Endometrium (tissue), 2 donors: ENCODE results near the gene PLXDC2.
"Not testable (repeated sequence)": the region's sequence is repeated elsewhere in the genome, so short reads cannot be mapped to it uniquely, and the experiment has no call there.

Experiments used
- FAIRE-seq: peaks from 2 replicates; lab custom pipeline; 2012; peaks lifted over from hg19 to GRCh38; lab: Jason Lieb, UNC
- donor health status: control.
- donor health status: control.

The PLXDC2 gene

GRCh38 chr10:19816411-19817230, at the start of gene PLXDC2:
TSS of gene PLXDC2 (plus strand) at chr10:19816432.
- FAIRE-seq, result no peak

GRCh38 chr10:19767876-19768275, 48.4 kb upstream of the PLXDC2 start:
- FAIRE-seq, result no peak

GRCh38 chr10:19769826-19770225, 46.4 kb upstream of the PLXDC2 start:
- FAIRE-seq, result not testable (repeated sequence)

- FAIRE-seq, result no peak
Measured at GRCh38 chr10:19772972-19773371, 43.3 kb upstream of the PLXDC2 start.

- FAIRE-seq, result no peak
Measured at GRCh38 chr10:19775296-19775695, 40.9 kb upstream of the PLXDC2 start.

- no peak for FAIRE-seq
Measured at GRCh38 chr10:19777806-19778205, 38.4 kb upstream of the PLXDC2 start.

GRCh38 chr10:19778996-19779395, 37.2 kb upstream of the PLXDC2 start:
- no peak for FAIRE-seq

- no peak for FAIRE-seq
Measured at GRCh38 chr10:19782430-19783089, 33.7 kb upstream of the PLXDC2 start.

GRCh38 chr10:19783721-19784120, 32.5 kb upstream of the PLXDC2 start:
- no peak for FAIRE-seq

- FAIRE-seq, result no peak
Measured at GRCh38 chr10:19785366-19785765, 30.9 kb upstream of the PLXDC2 start.

GRCh38 chr10:19788075-19788686, 28.1 kb upstream of the PLXDC2 start:
- FAIRE-seq, result peak; percentile 82

GRCh38 chr10:19788902-19789301, 27.3 kb upstream of the PLXDC2 start:
- no peak for FAIRE-seq

GRCh38 chr10:19789607-19790006, 26.6 kb upstream of the PLXDC2 start:
- FAIRE-seq, result no peak

GRCh38 chr10:19791032-19791431, 25.2 kb upstream of the PLXDC2 start:
- no peak for FAIRE-seq

- FAIRE-seq, result no peak
Measured at GRCh38 chr10:19795684-19796083, 20.5 kb upstream of the PLXDC2 start.

GRCh38 chr10:19800161-19800560, 16.1 kb upstream of the PLXDC2 start:
- FAIRE-seq, result no peak

GRCh38 chr10:19801369-19801768, 14.9 kb upstream of the PLXDC2 start:
- no peak for FAIRE-seq

GRCh38 chr10:19803676-19804075, 12.6 kb upstream of the PLXDC2 start:
- FAIRE-seq, result no peak

GRCh38 chr10:19809481-19809880, 6.8 kb upstream of the PLXDC2 start:
- FAIRE-seq, result no peak

GRCh38 chr10:19811540-19811939, 4.7 kb upstream of the PLXDC2 start:
- no peak for FAIRE-seq

- no peak for FAIRE-seq
Measured at GRCh38 chr10:19812976-19813375, 3.3 kb upstream of the PLXDC2 start.

- no peak for FAIRE-seq
Measured at GRCh38 chr10:19815036-19815730, 1.0 kb upstream of the PLXDC2 start.
